Embryonic facial prominence (tissue), 1 donor: Measurements from ENCODE around the gene MLLT10.

Source experiments
- DNase-seq: peaks from one replicate; pipeline ENCODE4 v3.0.0-alpha.2; 2016; ENCODE audit errors: extremely low spot score

Gene MLLT10

GRCh38 chr10:21637795-21638194, 103.8 kb downstream of the MLLT10 start:
- DNase-seq, result no peak

- DNase-seq, result no peak
Observed at GRCh38 chr10:21638681-21639080, 104.6 kb downstream of the MLLT10 start.

- no peak for DNase-seq
Observed at GRCh38 chr10:21648040-21648439, 114.0 kb downstream of the MLLT10 start.

DNA sequence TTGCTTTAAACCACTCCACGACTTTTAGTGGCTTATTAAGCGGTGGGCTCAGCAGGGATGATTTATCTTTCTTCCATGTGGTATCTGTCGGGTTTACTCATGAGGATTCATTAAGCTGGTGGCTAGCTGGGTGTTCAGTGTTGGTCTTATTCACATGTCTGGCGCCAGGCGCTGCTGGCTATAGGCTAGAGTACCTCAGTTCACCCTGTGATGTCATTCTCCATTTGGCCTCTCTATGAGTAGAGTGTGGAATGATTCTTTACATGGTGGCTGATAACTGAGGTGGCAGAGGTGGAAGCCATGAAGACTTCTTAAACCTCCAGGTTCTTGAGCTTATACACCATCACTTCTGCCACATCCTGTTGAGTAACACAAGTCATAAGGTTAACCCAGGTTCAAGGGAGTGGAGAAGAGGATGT, 115.4 kb downstream of the MLLT10 start:
- no peak for DNase-seq

GRCh38 chr10:21650353-21650752, 116.3 kb downstream of the MLLT10 start:
- no peak for DNase-seq

GRCh38 chr10:21655236-21655635, 121.2 kb downstream of the MLLT10 start:
- no peak for DNase-seq

DNA sequence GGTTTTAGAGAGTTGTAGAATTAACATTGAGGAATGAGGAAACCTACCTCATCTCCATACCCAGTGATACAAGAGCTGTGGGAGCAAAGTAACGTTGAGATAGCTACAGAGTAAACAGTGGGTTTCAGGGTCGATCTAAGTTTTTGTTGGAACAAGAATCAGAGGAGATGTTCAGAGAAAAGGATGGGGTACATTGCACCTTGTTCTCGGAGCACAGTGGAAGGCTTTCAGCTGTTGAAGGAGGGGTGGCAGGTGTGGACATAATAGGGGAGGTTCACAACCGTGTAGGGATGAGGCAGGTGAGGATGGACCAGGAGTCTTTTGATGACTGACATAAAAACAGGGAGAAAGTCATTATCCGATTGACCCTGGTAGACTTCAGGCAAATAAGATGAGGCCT, 121.7 kb downstream of the MLLT10 start:
- no peak for DNase-seq

- DNase-seq, result no peak
Observed at GRCh38 chr10:21661087-21661486, 127.1 kb downstream of the MLLT10 start.

DNA sequence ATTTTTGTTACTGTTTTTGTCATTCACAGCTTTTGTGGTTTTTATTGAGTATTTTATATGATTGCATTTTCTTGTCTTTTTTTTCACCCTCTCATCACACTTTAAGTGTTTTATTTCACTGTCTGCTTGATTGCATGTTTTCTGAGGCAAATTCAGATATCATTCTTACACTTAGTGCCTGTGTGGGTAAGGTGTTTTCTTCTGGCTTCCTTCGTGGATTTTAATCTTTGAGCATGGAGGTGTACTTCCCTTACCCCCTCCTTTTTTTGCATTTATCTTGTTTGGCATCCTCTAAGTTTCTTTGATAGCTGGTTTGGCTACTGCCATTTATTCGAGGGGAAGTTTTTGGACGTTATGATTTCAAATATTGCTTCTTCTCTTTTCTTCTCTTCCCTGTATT, 127.9 kb downstream of the MLLT10 start:
- DNase-seq, result no peak

GRCh38 chr10:21662635-21663034, 128.6 kb downstream of the MLLT10 start:
- no peak for DNase-seq

DNA sequence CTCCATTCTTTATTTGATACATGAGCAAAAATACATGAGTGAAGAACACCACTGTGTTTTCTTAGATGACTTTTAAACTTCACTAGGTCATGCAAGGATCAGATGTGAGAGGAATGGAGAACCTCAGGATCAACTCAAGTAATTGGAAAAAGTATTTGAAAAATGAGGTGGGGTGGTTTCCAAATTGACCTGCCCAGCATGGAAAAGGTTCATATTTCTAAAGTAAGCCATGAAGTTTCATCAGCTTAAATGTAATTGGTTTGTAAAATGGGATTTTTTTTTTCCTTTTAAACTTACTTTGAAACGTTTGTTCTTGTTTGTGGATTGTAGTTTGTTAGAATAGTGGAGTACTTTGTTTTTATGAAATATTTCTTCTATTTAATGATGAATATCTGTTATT, 134.8 kb downstream of the MLLT10 start:
- DNase-seq, result no peak

- DNase-seq, result no peak
Observed at GRCh38 chr10:21670391-21670790, 136.4 kb downstream of the MLLT10 start.

- DNase-seq, result no peak
Observed at GRCh38 chr10:21673668-21674067, 139.6 kb downstream of the MLLT10 start.

DNA sequence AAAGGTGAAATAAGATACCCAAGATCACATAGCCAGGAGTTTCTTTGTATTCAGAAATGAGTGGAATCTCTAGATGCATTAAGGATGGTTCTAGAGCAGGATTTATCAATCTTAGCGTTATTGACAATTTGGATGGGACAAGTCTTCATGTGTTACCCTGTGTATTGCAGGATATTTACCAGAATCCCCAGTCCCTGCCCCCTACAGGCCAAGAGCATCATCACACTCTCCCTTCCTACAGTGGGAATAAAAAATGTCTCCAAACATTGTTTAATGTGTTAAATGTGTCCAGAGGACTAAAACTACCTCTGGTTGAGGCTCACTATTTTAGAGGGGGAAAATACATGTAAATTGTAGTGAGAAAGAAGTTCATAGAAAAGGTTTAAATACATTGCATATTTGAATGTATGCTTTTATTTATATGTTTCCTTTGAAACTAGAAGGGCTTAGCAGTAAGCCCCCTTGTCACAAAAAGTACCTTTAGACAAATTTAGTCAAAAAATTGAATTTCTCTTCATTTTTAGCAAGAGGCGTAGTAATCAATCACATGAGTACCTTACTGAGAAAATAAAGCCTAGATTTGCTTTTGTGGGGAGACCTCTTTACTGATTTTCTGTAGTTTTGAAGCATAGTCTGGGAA, 141.2 kb downstream of the MLLT10 start:
- no peak for DNase-seq

DNA sequence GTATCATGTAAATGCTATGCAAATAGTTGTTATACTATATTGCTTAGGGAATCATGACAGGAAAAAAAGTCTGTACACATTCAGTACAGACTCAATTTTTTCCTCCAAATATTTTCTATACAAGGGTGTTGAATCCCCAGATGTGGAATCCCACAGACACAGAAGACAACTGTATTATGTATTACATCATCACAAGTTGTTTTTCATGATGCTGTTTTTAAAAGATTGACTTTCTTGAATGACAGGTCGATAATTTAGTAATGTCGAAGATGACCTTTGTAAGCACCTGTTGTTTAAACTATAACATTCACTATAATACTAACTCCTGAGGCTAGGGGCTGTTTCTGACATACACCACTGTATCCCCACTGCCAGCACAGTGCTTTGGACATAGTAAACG, 143.5 kb downstream of the MLLT10 start:
- no peak for DNase-seq

DNA sequence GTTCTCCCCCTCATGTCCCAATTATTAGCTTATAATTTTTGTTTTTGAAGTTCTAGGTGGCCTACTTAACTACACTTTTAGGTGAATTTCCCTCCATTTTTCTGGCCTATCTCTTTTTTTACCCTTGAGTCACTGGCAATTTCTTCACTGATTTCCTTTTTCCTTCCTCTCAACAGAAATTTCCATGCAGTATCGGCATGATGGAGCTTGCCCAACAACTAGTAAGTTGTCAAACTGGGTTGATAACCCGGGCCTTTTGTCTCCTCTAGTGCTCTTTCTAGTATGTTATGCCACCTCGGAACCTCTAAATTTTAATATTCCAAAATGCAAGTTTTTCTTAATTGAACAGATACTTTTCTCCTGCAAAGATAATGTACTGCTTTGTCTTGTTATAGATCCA, 147.1 kb downstream of the MLLT10 start:
- DNase-seq, result no peak

DNA sequence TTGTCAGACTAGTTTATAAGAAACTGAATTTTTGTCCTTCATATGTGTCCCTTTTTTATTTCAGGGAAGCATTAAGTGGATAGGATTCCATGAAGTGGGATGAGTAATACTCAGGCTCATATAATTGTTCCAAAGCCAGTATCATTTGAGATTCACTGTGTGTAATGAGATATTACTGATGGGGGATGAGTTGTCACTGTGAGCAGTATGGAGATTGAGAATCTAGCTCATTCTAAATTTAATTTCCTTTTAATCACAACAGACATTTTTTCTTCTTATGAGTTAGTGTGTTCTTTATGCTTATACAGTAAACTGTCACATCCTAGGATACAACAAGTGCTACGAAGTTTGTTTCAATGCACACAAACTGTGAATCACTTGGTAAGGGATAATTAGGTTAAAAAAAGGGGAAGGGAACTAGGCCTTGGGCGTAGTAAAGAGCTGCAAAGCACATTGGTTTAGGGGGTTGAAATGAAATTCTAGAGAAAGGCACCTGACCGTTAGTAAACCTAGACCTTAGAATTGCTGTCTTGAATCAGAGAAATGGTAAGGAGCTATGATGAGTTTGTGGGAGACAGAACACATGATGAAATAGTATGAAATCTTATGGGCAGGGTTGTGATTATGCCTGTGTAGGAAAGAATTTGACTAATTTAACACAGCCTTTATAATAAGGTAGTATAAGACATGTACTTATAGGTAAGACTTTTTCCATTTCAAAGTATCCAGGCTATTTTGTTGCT, 153.4 kb downstream of the MLLT10 start:
- no peak for DNase-seq

DNA sequence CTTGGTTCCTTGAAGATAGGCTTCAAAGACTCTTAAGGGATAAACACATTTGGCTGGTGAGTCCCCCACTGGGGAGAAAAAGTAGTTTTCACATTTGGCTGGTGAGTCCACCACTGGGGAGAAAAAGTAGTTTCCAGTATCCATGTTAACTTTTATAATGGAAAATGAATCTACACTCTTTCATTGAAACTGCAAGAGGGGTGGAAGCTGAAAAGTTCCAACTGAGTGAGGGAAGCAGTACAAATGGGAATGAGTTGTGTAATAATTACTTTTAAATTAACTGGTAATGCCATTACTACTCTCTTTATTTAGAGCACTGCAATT, 153.9 kb downstream of the MLLT10 start:
- no peak for DNase-seq

GRCh38 chr10:21688870-21689269, 154.8 kb downstream of the MLLT10 start:
- no peak for DNase-seq

DNA sequence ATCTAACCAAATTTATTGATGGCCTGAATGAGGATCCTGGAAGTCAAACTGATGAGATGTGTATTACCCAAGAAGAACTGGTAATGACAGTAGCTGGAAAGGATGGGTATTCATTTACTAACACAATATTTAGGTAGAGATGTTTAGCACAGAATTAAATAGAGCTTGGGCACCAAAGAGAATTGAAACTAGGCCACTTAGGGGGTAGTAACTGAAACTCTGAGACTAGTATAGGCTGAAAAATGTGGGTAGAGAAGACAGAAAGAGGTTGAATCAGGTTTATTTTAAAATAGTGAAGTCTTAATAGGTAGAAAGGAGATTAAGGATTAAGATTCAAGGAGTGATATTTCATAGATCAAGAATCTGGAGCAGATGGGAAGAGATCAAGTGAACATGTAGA, 155.8 kb downstream of the MLLT10 start:
- DNase-seq, result no peak

DNA sequence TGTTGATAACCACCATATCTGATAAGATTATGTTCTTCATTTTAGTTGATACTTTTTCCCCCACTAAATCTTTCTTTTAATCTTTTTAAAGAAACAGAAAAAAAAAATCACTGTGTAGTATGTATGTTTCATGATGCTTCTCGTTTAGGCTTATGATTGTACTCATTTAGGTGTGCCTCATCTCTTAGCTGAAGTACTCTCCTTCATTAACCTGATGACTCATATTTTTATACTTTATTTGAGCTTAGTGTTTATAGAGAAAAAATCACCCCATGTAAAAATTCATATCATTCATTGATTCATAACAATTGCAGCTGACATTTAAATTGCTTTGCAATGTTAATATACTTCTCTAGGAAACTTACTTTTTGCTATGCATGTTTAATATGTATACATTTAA, 158.9 kb downstream of the MLLT10 start:
- DNase-seq, result no peak

- DNase-seq, result no peak
Observed at GRCh38 chr10:21693418-21693817, 159.4 kb downstream of the MLLT10 start.

DNA sequence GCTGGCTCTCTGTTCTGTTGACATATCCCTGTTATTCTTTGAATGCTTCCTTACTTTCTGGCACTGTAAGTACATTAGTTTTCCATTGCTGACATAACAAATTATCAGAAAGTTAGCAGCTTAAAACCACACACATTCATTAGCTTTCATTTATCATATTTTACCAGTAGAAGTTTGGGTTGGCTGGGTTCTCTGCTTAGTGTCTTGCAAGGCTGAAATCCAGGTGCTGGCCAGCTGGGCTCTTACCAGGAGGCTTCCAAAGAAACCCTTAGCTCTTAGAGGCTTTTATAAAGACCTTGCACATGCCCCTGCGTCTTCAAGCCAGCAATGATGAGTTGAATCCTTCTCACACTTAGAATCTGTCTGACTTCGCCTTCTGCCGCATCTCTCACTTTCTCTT, 160.6 kb downstream of the MLLT10 start:
- no peak for DNase-seq

- no peak for DNase-seq
Observed at GRCh38 chr10:21696302-21696701, 162.3 kb downstream of the MLLT10 start.
